HG02798 (cell line): ENCODE results near the gene CETP.

Experiments used
- ATAC-seq: cut with Tn5 transposase; IDR thresholded peaks from one replicate; pipeline ENCODE4 v1.9.1; 2021; ENCODE audit warnings: mild to moderate bottlenecking; ENCODE audit not compliant: unreplicated experiment, poor library complexity

Gene CETP

GRCh38 chr16:56961851-56962281 lies at the start of gene CETP:
Gene CETP (plus strand): TSS chr16:56961950. CDS start chr16:56961980, 30 bp downstream.
- ATAC-seq: no peak

- no peak for ATAC-seq
These were observed 48.7 kb upstream of the CETP start for GRCh38 chr16:56912746-56913708.

GRCh38 chr16:56914896-56915295 lies 46.9 kb upstream of the CETP start:
- ATAC-seq: no peak

GRCh38 chr16:56915336-56916119 lies 46.2 kb upstream of the CETP start:
- ATAC-seq: no peak

GRCh38 chr16:56916571-56917403 lies 45.0 kb upstream of the CETP start:
- ATAC-seq: peak; percentile 79

- ATAC-seq: no peak
These were observed 43.2 kb upstream of the CETP start for GRCh38 chr16:56918467-56919012.

GRCh38 chr16:56919099-56919800 lies 42.5 kb upstream of the CETP start:
- ATAC-seq: no peak

GRCh38 chr16:56921571-56921970 lies 40.2 kb upstream of the CETP start:
- no peak for ATAC-seq

- ATAC-seq: no peak
These were observed 38.2 kb upstream of the CETP start for GRCh38 chr16:56923481-56924091.

GRCh38 chr16:56927471-56927870 lies 34.3 kb upstream of the CETP start:
- ATAC-seq: no peak

- ATAC-seq: no peak
These were observed 32.1 kb upstream of the CETP start for GRCh38 chr16:56929639-56930038.

GRCh38 chr16:56930486-56931270 lies 31.1 kb upstream of the CETP start:
- no peak for ATAC-seq

GRCh38 chr16:56931271-56931891 lies 30.4 kb upstream of the CETP start:
- peak; percentile 33 for ATAC-seq

GRCh38 chr16:56931892-56932720 lies 29.6 kb upstream of the CETP start, which contains the start of gene HERPUD1:
Gene HERPUD1 (plus strand): TSS chr16:56932142. CDS start chr16:56932245, 103 bp downstream.
- ATAC-seq: peak; percentile 91

- peak; percentile 10 for ATAC-seq
These were observed 28.8 kb upstream of the CETP start for GRCh38 chr16:56932721-56933619.
